HCT116 (cell line): ENCODE measurements around the gene CSHL1.
"Not testable (repeated sequence)": the region's sequence is repeated elsewhere in the genome, so short reads cannot be mapped to it uniquely, and the experiment has no call there.

Source experiments
- EZH2 ChIP-seq: fragments of 200-600 bp; sonication (generic); IDR thresholded peaks from 2 replicates; pipeline ENCODE4 v1.6.1; 2017; ENCODE audit warnings: antibody characterized with exemption, mixed run types
- EZH2phosphoT487 ChIP-seq: fragments of 200-600 bp; IDR thresholded peaks from 2 replicates; pipeline ENCODE4 v1.6.1; 2018; ENCODE audit warnings: antibody characterized with exemption, borderline replicate concordance
- RAD21 ChIP-seq: IDR thresholded peaks from 2 replicates; pipeline ENCODE4 v1.6.1; 2012; ENCODE audit warnings: low read depth, mild to moderate bottlenecking
- SRF ChIP-seq: IDR thresholded peaks from 2 replicates; pipeline ENCODE4 v1.6.1; 2012; ENCODE audit warnings: low read depth
- ZNF274 ChIP-seq: fragments of 200-500 bp; sonication (Bioruptor generic); IDR thresholded peaks from 2 replicates; pipeline ENCODE4 v1.6.1; 2014; ENCODE audit warnings: mild to moderate bottlenecking, low read depth, low read length, inconsistent platforms
- TF ChIP-seq, protein P1 (sequence below), 3 experiments: fragments of 200-600 bp in 1 of 3; sonication (generic) in 1 of 3; IDR thresholded peaks in 2 of 3; conservative IDR thresholded peaks in 1 of 3; 2 replicates each; pipeline ENCODE4 v1.5.1; 2012 to 2017; ENCODE audit warnings: low read depth in 2 of 3, low read length in 2 of 3, antibody characterized with exemption in 1 of 3, borderline replicate concordance in 1 of 3, control low read depth in 1 of 3, mild to moderate bottlenecking in 1 of 3, mixed read lengths in 1 of 3, mixed run types in 1 of 3, moderate library complexity in 1 of 3; ENCODE audit not compliant: insufficient read depth in 1 of 3
- TF ChIP-seq, protein P2 (sequence below): IDR thresholded peaks from 2 replicates; pipeline ENCODE4 v1.6.1; 2012

GRCh38 chr17:63894821-63895220, 16.2 kb downstream of the CSHL1 start:
- TF ChIP-seq, protein P1, sequence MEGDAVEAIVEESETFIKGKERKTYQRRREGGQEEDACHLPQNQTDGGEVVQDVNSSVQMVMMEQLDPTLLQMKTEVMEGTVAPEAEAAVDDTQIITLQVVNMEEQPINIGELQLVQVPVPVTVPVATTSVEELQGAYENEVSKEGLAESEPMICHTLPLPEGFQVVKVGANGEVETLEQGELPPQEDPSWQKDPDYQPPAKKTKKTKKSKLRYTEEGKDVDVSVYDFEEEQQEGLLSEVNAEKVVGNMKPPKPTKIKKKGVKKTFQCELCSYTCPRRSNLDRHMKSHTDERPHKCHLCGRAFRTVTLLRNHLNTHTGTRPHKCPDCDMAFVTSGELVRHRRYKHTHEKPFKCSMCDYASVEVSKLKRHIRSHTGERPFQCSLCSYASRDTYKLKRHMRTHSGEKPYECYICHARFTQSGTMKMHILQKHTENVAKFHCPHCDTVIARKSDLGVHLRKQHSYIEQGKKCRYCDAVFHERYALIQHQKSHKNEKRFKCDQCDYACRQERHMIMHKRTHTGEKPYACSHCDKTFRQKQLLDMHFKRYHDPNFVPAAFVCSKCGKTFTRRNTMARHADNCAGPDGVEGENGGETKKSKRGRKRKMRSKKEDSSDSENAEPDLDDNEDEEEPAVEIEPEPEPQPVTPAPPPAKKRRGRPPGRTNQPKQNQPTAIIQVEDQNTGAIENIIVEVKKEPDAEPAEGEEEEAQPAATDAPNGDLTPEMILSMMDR (IDR thresholded peaks at IDR 0.05 in 2 of 3, conservative IDR thresholded peaks at IDR 0.05 in 1 of 3; ENCODE audit: borderline replicate concordance in 1 of 3, insufficient read depth in 1 of 3, low read depth in 2 of 3, low read length in 2 of 3) = not testable (repeated sequence)
- not testable (repeated sequence) for TF ChIP-seq ZNF274, SRF, RAD21, EZH2, EZH2phosphoT487
- TF ChIP-seq, protein P2, sequence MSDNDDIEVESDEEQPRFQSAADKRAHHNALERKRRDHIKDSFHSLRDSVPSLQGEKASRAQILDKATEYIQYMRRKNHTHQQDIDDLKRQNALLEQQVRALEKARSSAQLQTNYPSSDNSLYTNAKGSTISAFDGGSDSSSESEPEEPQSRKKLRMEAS = not testable (repeated sequence)
